ENCODE data around the gene PLCD3.
A peak's percentile ranks its signal among the peaks of the same experiment; 100 is the strongest.

PLCD3 gene

DNA sequence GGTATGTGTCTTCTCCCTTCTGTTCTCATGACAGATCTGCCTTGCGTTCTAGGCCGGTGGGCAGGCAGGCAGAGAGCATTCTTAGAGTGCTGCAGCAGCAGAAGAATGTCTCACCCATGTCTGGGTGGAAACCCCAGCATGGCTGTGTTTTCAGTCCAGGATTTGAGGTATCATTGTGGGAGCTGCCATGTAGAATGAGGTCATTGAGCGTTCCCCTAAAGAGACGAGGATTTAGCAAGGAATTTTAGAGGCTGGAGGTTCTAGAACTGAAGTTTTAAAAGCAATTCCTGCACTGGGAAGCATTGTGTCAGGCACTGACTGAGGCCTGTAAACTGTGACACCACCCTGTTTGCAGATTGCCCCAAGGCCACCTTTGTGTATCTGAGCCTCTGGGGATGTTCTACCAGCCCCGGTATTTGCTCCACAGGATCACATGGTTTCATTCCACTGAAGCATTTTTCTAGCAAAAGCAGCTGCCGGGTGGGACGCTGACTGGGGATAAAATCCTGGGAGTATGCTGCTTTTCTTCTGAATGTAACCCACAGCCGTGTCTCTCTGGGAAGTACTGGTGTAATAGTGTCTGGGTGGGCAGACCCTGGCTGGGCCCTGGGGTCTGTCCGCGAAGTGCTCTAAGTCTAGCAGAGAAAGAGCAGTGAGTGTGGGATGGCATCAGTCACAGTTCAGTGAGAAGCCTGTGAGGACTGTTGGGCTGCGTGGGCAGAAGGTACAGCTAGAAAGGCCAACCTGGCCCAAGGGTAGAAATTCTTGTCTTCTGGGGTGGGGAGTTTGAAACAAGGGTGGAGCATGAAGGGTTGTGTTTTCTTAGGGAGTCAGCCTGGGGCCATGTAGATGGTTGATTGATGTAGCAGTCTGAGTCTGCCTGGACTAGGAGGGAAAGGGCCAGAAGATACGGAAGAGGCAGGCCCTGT lies 30.2 kb downstream of the PLCD3 start:
- no peak for DNase-seq

GRCh38 chr17:45101546-45101882 lies 30.8 kb downstream of the PLCD3 start:
- DNase-seq, result no peak

DNA sequence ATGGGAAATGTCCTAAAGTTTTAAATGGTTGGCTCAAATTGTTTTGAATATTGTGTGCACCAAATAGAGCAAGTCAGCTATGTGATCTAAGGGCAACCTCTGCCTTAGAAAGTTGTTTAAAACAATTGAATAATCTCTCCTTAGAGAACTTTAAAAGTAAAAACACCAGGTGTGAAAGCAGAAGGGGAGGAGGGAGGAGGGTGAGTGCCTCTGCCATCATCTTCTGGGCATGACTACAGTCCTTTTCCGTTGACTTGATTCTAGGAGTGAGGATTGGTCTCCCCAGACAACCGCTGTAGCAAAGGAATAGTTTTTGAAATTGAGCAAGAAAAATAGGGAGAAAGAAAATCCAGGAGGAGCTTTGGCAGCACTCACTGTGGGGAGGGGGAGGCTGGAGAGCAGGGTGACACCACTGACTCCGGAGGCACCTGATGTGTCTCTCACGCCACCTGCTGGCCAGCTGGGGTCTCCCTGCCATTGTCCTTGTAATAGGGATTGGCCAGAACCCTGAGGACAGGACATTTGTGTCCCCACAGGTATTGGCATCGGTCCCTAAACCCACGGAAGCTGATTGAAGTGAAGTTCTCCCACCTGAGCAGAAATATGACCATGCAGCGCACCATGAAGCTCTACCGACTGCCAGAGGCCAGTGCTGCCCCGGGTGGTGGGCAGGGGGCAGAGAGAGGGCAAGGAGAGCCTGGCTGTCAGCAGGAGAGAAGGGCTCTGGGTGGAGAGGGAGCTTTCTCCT lies 33.3 kb downstream of the PLCD3 start:
- DNase-seq, result peak; percentile 33 to 85

GRCh38 chr17:45098081-45098868 lies 34.0 kb downstream of the PLCD3 start:
- no peak for DNase-seq

DNA sequence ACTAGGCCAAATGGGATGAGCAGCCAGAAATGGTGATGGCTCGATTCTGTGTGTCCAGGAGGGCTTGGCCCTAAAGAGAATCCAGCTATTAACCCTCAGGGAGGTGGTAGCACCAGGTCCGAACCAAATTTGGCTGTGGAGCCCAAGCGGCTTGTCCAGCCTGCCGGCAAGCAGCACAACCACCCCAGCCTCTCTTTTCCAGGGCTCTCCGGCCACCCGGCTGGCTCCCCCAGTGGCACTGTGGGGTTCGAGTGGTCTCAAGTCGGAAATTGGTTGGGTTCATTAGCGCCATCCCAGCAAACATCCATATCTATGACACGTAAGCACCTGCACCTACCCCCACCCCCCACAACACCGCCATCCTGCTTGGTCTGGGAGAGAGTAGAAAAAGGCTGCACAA lies 35.4 kb downstream of the PLCD3 start:
- no peak for DNase-seq

- DNase-seq, result peak in 1 of 2 donors; percentile 20
Measured at GRCh38 chr17:45096141-45096540, 36.2 kb downstream of the PLCD3 start.

DNA sequence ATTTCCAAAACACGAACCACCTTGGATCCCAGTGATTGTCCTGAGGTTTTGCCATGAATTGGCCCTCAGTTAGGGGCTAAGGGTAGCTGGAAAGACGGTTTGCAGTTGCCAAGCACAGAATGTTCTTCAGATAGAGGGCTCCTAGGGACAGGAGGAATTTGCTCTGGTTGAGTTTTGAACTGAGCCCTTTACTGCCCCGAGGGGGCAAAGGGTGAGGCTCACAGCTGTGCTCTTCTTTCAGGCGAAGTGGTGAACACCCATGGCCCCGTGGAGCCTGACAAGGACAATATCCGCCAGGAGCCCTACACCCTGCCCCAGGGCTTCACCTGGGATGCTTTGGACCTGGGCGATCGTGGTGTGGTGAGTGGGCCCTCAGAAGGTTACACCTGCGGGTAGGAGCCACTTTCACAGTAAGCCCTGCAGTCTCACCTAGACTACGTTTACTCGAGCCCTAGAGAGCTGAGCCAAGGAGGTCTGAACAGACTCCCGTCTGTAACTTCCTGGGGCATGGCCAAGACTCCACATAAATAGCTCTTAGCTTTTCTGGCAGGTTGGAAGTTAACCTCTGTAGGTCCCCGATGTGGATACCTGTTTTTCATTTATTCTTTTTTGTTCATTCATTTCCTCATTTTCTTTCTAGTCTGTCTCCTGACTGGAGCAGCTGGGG lies 38.7 kb downstream of the PLCD3 start:
- DNase-seq, result no peak

- no peak for DNase-seq
Measured at GRCh38 chr17:45092911-45093430, 39.3 kb downstream of the PLCD3 start.

- DNase-seq, result no peak
Measured at GRCh38 chr17:45091778-45092425, 40.4 kb downstream of the PLCD3 start.

DNA sequence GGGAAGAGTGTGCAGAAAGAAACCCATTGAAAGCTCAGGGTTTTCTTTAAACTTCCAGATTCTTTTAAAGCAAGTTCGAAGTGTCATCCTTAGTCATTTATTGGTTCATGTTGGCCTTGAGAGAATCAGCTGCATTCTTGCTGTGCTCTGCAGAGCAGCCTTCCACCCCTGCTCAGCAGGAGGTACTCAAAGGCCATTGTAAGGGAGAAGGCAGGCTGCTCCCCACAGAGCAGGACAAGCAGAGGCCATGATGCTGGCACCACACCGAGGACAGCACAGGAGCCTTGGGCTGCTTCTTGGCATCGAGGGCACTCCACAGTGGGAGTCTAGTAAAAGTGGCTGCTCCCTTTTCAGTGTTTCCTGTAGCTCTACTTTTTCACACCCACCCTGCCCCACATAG lies 41.6 kb downstream of the PLCD3 start:
- DNase-seq, result no peak

GRCh38 chr17:45088741-45089140 lies 43.6 kb downstream of the PLCD3 start:
- no peak for DNase-seq

GRCh38 chr17:45087978-45088377 lies 44.3 kb downstream of the PLCD3 start:
- no peak for DNase-seq

- no peak for DNase-seq
Measured at GRCh38 chr17:45087504-45087975, 44.8 kb downstream of the PLCD3 start.

- no peak for DNase-seq
Measured at GRCh38 chr17:45086865-45087503, 45.3 kb downstream of the PLCD3 start.

DNA sequence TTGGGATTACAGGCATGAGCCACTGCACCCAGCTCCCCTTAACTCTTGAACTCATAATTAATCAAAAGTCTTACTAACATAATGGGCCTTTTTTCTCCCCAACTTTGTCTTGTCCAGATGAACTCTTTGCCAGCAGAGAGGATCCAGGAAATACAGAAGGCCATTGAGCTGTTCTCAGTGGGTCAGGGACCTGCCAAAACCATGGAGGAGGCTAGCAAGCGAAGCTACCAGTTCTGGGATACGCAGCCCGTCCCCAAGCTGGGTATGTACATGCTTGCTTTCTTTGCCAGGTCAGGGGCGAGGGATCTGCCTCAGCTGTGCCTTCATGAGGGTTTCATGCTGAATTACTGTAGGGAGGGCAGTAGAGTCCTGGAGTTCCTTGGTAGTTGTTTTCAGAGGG lies 45.9 kb downstream of the PLCD3 start:
- no peak for DNase-seq

DNA sequence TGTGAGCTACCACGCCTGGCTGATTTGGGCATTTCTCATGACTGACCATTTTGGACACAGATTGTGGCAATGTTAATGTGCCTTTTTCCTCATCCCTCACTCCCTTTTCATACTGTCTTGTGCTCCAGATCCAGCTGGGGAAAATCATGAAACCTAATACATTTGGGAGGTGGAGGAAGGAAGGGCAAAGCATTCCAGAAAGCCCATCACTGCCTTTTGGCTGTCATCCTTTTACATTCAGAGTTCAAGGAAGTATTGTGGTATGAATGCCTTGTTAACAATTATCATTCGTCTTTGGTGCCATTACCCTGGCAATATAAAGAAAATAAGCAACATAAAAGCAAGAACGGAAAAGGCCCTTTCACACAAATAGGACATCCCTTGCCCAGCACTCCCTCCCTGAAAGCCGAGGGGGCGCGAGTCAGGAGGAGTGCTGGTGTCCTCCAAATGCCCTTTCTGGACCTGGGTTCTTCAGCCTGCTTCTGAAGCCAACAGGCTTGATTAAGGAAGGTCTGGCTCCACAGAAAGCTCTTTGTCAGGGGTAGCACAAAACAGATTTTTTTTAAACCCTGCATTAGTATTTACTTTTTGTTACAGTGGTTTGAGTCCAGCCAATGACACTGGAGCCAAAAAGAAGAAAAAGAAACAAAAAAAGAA lies 51.1 kb downstream of the PLCD3 start:
- no peak for DNase-seq

DNA sequence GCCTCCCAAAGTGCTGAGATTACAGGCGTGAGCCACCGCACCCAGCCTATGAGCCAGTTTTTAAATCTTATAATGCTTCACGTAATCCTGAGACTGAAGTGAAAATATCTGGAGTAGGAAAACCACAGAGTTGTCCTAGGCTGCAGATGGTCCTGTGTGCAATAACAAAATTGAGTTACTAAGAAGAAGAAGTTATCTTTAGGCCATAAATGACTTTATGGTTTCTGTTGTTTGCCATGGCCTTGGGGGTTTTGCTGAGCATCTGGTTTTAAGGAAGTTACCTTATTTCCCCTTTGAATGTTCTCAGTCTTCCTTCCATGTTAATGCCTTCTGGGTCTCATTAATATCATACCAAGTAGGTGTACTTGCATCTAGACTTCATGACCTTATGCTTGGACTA lies 54.7 kb downstream of the PLCD3 start:
- DNase-seq, result peak; percentile 40 to 65

- no peak for DNase-seq
Measured at GRCh38 chr17:45073414-45074070, 58.8 kb downstream of the PLCD3 start.

GRCh38 chr17:45070809-45071208 lies 61.5 kb downstream of the PLCD3 start:
- no peak for DNase-seq

- no peak for DNase-seq
Measured at GRCh38 chr17:45070001-45070400, 62.3 kb downstream of the PLCD3 start.
